ENCODE data around the gene TOP1. TPM values are rescaled to one million over a fixed set of nuclear protein-coding genes. Genes with fewer than 3 reads are reported as not detected.

TOP1 gene
- total RNA-seq, 1 donor from 2014 or later, result 9.4 TPM

- H3K4me3 ChIP-seq, result no peak overlapping the region
- no peaks in the 10 kb centered on the region for H3K27me3 ChIP-seq
- intact Hi-C loops (cut with DNase I), result no loop called here
- no peaks in the 10 kb centered on the region for H3K36me3 ChIP-seq
- no peaks in the 10 kb centered on the region for H3K9me3 ChIP-seq
- no peak for DNase-seq (ENCODE audit: low spot score in 2 of 2)
- peak overlapping the region; percentile 53 to 95 for H3K27ac ChIP-seq
- peaks cover 8 to 50% of the 10 kb centered on the region in 2 donors for H3K4me1 ChIP-seq
- TF ChIP-seq CTCF (IDR thresholded peaks at IDR 0.05), result no peak
These were observed 112.7 kb downstream of the TOP1 start for GRCh38 chr20:41141153-41141815.

DNA sequence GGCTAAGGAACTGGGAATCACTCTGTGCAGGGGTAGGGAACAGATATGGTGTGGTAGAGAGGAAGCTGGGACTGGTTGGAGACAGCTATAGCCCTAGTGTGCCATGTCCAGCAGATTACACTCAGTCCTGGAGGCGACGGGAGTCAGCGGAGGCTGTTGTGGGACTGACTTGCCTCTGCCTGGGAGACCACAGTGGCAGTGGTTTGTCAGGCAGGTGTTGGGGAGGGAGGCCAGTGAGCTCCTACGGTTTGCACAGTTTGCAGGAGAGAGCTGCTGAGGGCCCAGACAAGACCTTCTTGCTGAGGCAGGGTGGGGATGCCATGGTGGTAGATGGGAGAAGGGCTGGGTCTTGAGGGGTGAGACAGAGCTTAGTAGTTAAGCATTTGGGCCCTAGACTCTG, 113.6 kb downstream of the TOP1 start:
- no peak for DNase-seq (ENCODE audit: low spot score in 2 of 2)
- H3K4me1 ChIP-seq, result peaks cover 11 to 58% of the 10 kb centered on the region in 2 donors
- H3K4me3 ChIP-seq, result no peak overlapping the region
- no peak for TF ChIP-seq CTCF (IDR thresholded peaks at IDR 0.05)
- H3K27ac ChIP-seq, result peak overlapping the region; percentile 53 to 95
- no peaks in the 10 kb centered on the region for H3K9me3 ChIP-seq
- H3K27me3 ChIP-seq, result no peaks in the 10 kb centered on the region
- intact Hi-C loops (cut with DNase I), result no loop called here
- H3K36me3 ChIP-seq, result no peaks in the 10 kb centered on the region

DNA sequence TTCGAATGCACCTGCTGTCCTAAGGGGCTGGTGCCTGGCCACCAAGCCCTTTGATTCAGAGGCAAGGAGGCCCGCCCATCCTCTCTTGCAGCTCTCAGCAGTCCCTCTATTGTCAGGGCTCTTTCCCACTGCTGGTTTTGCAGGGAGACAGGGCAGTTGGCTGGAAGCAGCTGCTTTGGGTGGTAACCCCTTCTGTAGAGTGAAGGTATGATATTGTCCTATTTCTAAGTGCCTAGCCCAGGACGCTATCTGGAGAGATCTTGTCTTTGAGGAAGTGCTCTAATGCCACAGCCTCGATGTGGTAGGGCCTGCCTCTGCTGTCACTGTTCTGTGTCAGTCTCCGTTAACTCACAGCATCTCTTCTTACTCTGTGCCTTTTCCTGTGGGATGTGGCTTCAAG, 114.3 kb downstream of the TOP1 start:
- no peak for TF ChIP-seq CTCF (IDR thresholded peaks at IDR 0.05)
- H3K36me3 ChIP-seq, result no peaks in the 10 kb centered on the region
- H3K27ac ChIP-seq, result peak overlapping the region; percentile 44 to 95
- intact Hi-C loops (cut with DNase I), result no loop called here
- H3K4me3 ChIP-seq, result no peak overlapping the region
- peaks cover 13 to 65% of the 10 kb centered on the region in 2 donors for H3K4me1 ChIP-seq
- no peak for DNase-seq (ENCODE audit: low spot score in 2 of 2)
- no peaks in the 10 kb centered on the region for H3K27me3 ChIP-seq
- no peaks in the 10 kb centered on the region for H3K9me3 ChIP-seq

GRCh38 chr20:41143354-41143753, 114.7 kb downstream of the TOP1 start:
- Histone ChIP-seq H3K36me3 (no peaks in the 10 kb centered on the region), H3K27me3 (no peaks in the 10 kb centered on the region), H3K27ac (peak overlapping the region; percentile 44 to 95), H3K4me1 (peaks cover 13 to 69% of the 10 kb centered on the region in 2 donors), H3K4me3 (no peak overlapping the region), H3K9me3 (no peaks in the 10 kb centered on the region)
- no peak for TF ChIP-seq CTCF (IDR thresholded peaks at IDR 0.05)
- intact Hi-C loops (cut with DNase I), result no loop called here
- no peak for DNase-seq (ENCODE audit: low spot score in 2 of 2)

GRCh38 chr20:41145317-41145716, 116.7 kb downstream of the TOP1 start:
- H3K4me3 ChIP-seq, result no peak overlapping the region
- no peaks in the 10 kb centered on the region for H3K36me3 ChIP-seq
- H3K27me3 ChIP-seq, result no peaks in the 10 kb centered on the region
- no peaks in the 10 kb centered on the region for H3K9me3 ChIP-seq
- peak overlapping the region; percentile 86 to 95 for H3K27ac ChIP-seq
- H3K4me1 ChIP-seq, result peaks cover 13 to 53% of the 10 kb centered on the region in 2 donors
- no peak for DNase-seq (ENCODE audit: low spot score in 2 of 2)
- TF ChIP-seq CTCF (IDR thresholded peaks at IDR 0.05), result no peak
- intact Hi-C loops (cut with DNase I), result no loop called here
